ENCODE data around the gene CHI3L2. TPM values are rescaled to one million over a fixed set of nuclear protein-coding genes. Genes with fewer than 3 reads are reported as not detected.

CHI3L2 gene
- total and polyA plus RNA-seq, 3 donors from 2014 or later = 0.55 to 5.0 (median 4.3) TPM

GRCh38 chr1:111184663-111185062 lies 42.9 kb upstream of the CHI3L2 start:
- H3K4me3 ChIP-seq = no peak overlapping the region

GRCh38 chr1:111190931-111191451 lies 36.5 kb upstream of the CHI3L2 start:
- 61 to 81% methylated on average over 2 of the region's 2 CpGs for WGBS, 2 donors
- Histone ChIP-seq H3K4me1 (peaks cover 14% of the 10 kb centered on the region), H3K4me3 (no peak overlapping the region), H3K9me3 (no peaks in the 10 kb centered on the region), H3K36me3 (ENCODE audit: low read depth, missing control alignments) (no peaks in the 10 kb centered on the region), H3K27me3 (no peaks in the 10 kb centered on the region), H3K27ac (no peak overlapping the region)
- intact Hi-C loops (cut with DNase I; ENCODE audit: low total_unique reads) = no loop called here
- TF ChIP-seq POLR2A (IDR thresholded peaks at IDR 0.05) = no peak
- no peak for TF ChIP-seq CTCF (IDR thresholded peaks at IDR 0.05)
- DNase-seq = no peak

More at GRCh38 chr1:111184663-111185062, 42.9 kb upstream of the CHI3L2 start:
- TF ChIP-seq CTCF (IDR thresholded peaks at IDR 0.05) (no peak), POLR2A (IDR thresholded peaks at IDR 0.05) (no peak)
- no peak for DNase-seq
- no peaks in the 10 kb centered on the region for H3K9me3 ChIP-seq
- no peak overlapping the region for H3K27ac ChIP-seq
- intact Hi-C loops (cut with DNase I; ENCODE audit: low total_unique reads) = no loop called here
- H3K27me3 ChIP-seq = no peaks in the 10 kb centered on the region
- no peaks in the 10 kb centered on the region for H3K4me1 ChIP-seq
- no peaks in the 10 kb centered on the region for H3K36me3 ChIP-seq (ENCODE audit: low read depth, missing control alignments)

GRCh38 chr1:111191496-111191895 lies 36.0 kb upstream of the CHI3L2 start:
- DNase-seq = no peak
- intact Hi-C loops (cut with DNase I; ENCODE audit: low total_unique reads) = no loop called here
- WGBS, 2 donors = 46 to 59% methylated on average over 3 of the region's 3 CpGs
- TF ChIP-seq CTCF (IDR thresholded peaks at IDR 0.05) (no peak), POLR2A (IDR thresholded peaks at IDR 0.05) (no peak)
- no peaks in the 10 kb centered on the region for H3K36me3 ChIP-seq (ENCODE audit: low read depth, missing control alignments)
- no peaks in the 10 kb centered on the region for H3K9me3 ChIP-seq
- no peak overlapping the region for H3K4me3 ChIP-seq
- no peaks in the 10 kb centered on the region for H3K27me3 ChIP-seq
- H3K4me1 ChIP-seq = peaks cover 14% of the 10 kb centered on the region
- no peak overlapping the region for H3K27ac ChIP-seq

- WGBS, 2 donors = 89 to 94% methylated on average over 4 to 5 of the region's 5 CpGs
- H3K9me3 ChIP-seq = no peaks in the 10 kb centered on the region
- no peaks in the 10 kb centered on the region for H3K36me3 ChIP-seq (ENCODE audit: low read depth, missing control alignments)
- peaks cover 14% of the 10 kb centered on the region for H3K4me1 ChIP-seq
- H3K27ac ChIP-seq = no peak overlapping the region
- no peak for DNase-seq
- H3K27me3 ChIP-seq = no peaks in the 10 kb centered on the region
- TF ChIP-seq POLR2A (IDR thresholded peaks at IDR 0.05) (no peak), CTCF (IDR thresholded peaks at IDR 0.05) (no peak)
- H3K4me3 ChIP-seq = no peak overlapping the region
- intact Hi-C loops (cut with DNase I; ENCODE audit: low total_unique reads) = no loop called here
Observed at GRCh38 chr1:111192074-111192473, 35.4 kb upstream of the CHI3L2 start.
